HG03575 (cell line): ENCODE results near the gene EMP1.
A peak's percentile ranks its signal among the peaks of the same experiment; 100 is the strongest.

Source experiments
- ATAC-seq: cut with Tn5 transposase; IDR thresholded peaks from one replicate; pipeline ENCODE4 v1.9.1; 2021; ENCODE audit not compliant: unreplicated experiment, insufficient number of reproducible peaks, low FRiP score; ENCODE audit errors: extremely low read depth

EMP1 gene

DNA sequence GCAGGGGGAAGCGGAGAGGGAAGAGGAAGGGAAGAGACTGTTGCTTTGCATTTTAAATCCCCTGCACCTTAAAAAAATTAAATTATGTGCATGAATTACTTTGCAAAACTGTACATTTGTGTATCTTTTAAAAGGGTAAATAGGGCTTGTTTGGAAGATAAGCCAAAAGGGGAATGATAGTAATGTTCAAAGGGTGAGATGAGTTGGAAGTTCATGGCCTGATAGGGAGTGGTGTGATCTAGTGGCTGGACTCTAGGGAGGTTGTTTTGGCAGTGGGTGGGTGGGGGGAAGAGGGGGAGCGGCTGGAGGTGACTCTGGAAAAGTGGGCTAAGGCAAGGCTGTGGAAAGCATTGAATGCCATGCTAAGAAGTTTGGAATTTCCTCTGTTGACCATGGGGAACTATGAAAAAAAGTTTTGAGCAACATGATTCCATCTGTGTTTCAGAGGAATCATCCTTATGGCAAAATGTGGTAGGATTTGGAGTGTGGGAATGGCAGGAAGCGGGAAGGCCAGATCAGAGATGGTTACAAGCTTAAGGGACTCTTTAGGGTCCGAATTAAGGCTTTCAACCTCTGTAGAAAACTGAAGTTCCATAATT, 25.5 kb upstream of the EMP1 start:
- no peak for ATAC-seq

DNA sequence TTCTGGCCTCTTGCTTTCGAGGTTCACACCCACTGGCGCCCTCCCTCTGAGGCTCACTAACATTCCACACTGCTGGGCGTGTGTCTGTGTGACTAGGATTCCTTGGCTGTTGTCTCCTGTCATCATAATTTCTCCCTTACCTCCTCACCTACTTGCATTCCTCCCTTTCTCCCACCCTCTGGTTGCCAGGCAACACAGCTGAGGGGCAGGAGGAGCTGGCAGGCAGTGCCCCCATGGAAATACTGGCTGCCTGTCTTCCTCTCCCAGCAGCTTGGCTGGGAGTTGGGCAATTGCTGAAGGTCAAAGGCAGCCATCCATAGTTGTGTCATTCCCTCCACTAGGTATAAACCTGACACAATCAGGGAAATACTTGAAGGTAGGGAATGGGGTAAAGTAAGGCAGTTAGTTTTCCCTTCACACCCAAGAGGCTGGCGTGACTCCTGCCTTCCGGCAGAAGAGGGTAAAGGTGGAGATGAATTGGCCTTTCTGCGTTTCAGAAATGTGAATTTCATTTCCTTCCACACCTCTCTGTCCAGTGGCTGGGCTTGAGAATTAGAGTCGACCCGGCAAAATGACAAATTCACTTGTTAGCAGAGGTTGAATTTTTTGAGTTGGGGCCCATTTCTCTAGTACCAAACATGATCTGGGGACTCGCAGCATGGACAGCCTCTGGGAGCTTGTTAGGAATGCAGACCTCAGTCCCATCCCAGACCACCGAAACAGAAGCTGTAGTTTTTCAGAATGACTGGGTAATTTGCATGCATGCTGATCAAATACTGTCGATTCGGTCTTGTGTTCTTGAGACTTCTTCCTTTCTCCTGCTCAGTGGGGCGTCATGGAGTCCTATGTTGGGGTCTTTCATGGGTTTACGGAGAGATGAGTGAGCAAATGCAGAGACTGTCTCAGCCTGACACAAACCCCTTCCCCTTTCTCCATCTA, 24.3 kb upstream of the EMP1 start:
- ATAC-seq = no peak

DNA sequence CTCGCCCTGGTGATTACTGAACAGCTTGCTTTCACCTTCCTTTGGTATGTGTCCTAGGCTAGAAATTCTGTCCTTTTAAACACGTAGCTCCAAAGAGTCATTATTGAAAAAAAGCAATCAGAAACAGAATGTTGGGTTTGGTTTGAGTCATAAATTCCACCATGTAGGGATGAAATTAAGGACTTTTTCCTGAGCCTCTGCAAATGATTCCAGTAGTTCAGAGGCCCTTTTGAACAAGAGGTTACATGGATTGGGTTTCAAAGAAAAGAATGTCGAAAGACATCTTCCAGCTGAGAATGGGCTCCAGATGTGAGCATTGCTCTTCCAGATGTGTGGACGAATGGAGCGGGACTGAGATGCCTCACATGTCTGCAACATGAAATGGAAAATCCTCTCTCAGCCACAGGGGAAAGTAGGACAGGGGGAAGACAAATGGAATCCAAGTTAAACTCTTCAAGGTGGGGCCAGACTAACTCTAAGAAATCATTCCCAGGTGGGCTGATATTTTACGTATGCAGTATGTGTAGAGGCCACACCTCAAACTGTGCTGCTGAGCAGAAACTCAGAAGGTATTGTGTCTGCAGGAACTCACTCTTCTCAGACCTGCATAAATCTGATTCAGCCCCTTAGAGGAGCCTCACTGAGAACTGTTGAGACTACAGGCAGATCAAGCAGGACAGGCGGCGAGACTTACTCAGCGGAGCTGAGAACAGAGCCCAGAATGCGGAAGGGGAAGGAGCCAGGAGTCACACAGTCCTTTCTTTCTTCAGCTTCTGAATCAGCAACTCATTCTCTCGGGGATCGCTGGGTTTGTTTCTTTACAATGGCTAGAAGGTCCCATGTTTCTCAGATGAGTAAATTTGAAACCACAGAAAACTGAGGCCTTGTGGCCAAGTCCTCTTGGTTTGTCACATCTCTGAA, 23.3 kb upstream of the EMP1 start:
- ATAC-seq = peak; percentile 93

DNA sequence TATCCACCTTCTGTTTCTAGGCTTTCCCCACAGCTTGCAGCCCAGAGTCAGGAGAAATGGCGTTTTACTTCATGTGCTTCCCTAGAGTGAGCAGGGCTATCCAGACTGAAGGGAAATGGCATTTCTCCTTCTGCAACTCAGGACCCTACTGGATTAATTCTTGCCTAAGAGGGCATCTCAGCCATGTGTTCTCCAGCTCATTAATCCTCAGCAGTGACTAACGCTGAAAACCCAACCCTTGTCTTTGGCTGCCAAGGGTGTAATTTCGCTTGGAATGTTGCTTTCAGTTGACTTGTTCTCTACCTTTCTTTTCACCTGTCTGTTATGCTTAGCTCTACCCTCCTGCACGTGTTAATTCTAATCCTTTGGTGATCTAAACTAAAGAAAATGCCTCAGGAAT, 21.0 kb upstream of the EMP1 start:
- ATAC-seq = no peak

DNA sequence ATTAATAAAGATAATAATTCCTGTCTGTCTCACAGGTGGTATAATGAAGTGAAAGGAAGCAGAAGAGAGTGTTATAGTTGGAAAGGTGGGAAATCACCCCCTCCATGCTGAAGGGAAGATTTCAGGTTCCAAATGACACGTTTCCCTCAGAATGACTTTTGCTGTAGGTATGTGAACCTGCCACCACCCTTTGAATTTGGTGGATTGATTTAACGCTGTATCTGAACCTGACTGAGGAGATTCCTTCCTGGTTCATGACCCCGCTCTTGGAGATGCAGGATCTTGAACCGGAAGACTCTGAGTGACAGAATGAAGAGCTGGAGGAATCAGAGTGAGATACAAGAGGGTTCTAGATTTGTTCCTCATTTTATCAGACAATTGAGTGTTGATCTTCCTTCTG, 20.3 kb upstream of the EMP1 start:
- no peak for ATAC-seq

DNA sequence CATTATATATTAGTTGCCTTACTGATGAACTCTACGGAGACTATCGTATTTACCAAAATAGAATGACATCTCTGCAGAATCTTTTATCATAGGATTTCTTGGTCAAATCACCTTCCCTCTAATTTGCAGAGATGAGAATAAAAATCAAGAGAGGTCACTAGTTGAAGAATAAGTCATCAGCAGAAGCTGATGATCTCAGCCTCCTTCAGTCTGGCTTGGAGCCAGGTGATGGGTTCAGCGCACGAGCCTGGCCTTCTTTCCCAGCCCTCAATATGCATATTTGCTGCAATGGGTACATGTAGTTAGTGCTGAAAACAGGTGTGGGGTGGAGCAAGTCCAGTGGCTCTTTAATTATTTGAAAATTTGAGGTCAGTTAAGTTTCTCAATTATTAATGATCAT, 19.2 kb upstream of the EMP1 start:
- ATAC-seq = no peak

DNA sequence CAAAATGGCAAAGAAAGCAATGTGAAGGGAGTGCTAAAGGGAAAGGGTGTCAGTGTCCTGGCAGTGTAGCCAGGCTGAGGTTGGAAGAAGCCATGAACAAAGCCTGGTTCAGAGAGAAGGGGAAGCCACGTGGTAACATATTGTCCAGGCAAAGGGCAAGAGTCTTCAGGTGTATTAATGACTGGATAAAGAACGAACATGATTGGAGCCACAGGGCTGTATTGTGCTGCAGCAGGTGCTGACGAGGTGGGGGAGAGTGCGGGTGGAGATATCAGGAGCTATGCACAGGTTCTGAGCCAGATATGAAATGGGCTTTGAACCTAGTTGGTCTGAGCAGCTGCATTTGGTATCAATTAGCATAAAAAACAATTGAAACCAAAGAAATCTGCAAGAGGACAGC, 18.6 kb upstream of the EMP1 start:
- ATAC-seq = no peak

DNA sequence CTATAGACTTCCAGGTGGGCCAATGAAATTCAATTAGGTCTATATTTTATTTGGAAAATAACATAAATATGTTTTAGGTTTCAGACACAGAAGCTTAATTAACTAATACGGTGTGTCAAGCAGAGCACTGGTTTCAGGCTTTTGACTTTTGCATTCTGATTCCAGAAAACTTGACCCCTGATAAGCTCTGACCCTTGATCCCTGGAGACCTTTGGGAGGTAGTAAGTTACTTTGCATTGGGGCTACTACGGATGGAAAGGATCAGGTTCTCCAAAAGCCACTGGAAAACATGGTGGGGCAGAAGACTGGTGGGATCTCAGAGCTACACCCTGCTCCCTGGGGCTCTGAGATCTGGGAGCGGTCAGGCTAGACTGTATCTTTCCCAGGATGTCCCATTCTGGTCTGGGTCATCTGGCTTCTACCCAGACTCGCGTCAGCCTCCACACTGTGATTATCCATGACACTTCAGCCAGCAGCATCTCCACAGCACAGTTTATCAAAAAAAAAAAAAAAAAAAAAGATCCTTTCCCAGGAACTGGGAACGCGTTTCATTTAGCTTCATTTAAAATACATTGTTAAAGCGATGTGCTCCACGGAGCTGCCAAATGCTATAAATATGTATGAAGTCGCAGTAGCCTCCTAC, 17.8 kb upstream of the EMP1 start:
- no peak for ATAC-seq

DNA sequence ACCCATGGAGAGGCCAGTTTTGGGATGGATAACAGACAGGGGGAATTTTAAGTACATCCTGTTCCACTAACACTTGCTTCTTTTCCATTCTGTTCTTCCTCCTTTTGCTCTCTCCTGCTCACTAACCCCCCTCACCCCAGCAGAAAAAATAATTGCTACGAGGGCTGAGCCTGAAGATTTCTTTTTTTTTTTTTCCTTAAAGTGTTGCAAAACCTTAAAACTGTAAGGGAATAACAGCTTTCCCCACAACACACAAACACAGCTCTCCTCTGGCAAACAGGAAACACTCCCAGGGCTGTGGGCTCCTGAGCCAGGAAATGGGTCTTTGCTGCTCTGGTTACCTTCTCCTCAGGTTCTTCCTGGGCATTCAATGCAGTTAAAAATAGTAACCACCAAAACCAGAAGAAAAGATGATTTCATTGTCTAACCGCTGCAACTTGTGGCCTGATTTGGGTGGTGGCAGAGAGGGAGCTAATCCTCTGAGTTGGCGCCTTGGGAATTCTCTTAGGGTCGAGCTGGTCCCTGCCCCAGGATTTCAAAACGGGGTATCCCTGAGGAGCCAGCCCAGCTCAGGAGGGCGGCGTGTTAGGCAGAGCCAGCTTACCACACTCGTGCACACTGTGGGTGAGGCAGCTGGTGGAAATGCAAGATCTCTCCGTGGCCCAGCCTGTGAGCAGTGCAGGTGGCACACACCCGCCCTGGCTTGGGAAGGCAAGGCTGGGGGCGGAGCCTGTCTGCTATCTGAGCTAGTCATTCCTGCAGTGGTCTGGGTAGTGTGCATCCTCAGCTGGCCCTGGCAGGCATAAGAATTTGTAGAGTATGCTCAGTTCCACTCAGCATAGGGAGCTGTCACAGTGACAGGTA, 17.1 kb upstream of the EMP1 start:
- ATAC-seq = no peak

DNA sequence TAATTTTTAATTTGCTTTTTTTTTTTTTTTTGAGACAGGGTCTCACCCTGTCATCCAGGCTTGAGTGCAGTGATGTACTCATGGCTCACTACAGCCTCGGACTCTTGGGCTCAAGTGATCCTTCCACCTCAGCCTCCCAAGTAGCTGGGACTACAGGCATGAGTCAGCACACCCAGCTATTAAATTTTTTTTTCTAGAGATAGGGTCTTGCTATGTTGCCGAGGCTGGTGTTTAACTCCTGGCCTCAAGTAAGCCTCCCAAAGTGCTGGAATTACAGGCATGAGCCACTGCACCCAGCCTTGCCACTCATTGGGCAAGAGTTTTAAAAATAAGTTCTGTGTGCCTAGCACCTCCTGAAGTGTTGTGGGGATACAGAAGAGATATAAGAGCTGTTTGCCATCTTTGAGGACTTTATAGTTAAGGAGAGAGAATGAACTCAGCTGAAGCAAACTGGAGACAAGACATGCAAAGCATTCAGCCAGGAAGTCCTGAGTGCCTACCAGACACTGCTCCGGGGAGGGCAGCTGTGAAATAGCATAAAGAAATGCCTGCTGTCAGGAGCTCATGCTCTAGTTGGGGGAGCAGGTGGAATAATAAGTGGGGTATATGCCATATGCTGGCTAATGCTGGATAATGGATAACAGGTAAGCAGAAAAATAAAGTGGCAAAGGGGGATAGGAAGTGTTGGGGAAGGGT, 15.0 kb upstream of the EMP1 start:
- no peak for ATAC-seq

DNA sequence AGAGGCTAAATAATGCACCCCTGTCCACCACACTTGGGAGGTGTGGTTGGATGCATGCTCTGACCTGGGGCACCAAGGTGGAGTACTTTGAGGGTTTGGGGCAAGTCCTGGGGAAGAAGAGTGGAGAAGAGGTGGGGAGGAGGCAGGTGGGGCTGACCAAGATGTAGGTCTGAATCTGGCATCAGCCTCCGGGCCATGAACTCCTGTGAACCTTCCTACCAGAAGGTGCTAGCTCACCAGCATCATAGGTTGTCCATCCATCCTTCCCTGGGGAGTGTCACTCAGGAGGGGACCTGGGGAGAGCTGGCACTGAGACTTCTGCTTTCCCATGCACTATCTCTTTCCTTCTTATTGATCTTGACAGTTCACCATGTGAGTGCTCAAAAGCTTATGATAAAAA, 13.6 kb upstream of the EMP1 start:
- ATAC-seq = no peak

DNA sequence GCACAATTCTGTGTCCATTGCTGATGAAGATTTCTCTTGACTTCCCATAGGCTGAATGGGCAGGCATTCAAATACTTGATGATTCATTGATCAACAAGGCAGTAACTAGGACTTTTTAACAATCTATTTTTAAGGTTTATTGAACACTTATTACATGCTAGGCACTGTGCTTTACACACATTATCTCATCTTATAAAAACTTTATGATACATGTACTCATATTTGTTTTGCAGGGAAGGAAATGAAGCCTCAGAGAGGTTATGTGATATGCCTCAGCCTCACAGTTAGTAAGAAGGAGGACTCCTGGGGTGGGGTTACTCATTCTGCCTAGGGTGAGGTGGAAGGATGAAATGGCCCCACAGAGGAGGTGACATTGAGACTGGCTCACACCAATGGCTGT, 12.9 kb upstream of the EMP1 start:
- ATAC-seq = no peak

DNA sequence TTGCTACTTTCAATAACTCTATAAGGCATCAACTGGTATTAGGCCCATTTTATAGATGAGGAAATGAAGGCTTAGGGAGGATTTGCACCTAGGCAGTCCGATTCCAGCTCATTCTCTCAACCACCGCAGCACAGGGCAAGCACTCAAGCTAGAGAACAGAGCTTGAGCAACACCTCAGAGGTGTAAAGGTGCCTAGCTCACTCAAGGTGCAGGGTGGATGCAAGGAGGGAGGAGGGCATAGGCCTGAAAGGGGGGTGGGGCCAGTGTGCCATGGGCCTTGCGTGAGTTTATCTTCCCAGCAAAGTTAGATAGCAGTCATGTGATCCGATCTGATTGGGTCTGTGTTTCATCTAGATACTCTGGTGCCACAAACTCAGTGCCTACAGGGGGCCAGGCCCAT, 10.2 kb upstream of the EMP1 start:
- no peak for ATAC-seq

DNA sequence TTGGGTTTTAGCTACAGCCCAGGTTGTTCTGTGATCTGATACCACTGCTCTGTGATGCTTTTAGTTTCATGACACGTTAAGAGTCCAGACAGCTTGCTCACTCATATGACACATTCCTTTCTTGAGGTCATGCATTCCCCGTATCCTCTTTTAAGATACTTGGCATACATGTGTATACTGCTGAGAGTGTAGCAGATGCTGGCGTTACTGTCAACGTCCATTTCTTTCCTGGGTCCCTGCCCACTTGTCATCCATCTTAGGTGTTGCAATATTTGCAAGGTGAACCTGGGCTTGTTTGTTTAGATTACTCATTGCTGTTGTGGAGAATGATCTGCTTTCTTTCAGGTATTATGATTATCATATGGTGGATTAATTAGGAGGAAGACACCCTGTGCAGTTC, 9.1 kb upstream of the EMP1 start:
- ATAC-seq = no peak

DNA sequence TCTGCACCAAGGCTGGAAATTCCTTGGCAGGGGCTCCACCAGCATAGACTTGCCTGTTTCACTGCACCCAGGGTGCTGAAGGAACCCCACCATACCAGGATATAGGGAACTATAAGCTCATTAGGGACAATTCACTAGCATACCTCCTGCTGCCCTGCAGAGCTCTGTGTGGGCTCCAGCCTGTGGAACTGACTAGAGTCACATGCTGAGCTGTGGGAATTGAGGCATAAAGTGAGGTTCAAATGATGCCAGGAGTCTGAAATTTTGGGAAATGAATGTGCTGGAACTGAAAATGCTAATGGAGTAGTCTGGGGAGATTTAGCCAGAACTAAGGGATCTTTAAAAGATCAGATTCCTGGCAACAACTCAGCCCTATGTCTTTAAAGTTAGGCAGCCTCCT, 7.3 kb upstream of the EMP1 start:
- no peak for ATAC-seq

DNA sequence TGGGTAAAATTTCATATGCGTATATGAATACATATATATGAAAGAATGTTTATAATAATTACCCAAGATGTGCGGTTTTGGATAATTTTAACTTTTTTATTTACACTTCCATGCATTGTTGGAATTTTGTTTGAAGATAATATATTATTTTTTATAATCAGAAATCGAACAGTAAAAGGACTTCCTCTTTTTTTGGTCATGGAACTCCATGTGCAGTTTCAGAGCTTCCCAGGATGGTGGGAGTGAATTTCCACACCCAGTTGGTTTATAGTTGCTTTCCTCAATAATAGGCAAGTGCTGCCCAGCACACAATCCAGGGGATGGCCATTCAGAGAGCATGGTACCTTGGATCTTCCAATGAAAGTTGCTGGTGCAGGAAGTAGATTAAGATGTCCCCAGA, 6.3 kb upstream of the EMP1 start:
- ATAC-seq = no peak

DNA sequence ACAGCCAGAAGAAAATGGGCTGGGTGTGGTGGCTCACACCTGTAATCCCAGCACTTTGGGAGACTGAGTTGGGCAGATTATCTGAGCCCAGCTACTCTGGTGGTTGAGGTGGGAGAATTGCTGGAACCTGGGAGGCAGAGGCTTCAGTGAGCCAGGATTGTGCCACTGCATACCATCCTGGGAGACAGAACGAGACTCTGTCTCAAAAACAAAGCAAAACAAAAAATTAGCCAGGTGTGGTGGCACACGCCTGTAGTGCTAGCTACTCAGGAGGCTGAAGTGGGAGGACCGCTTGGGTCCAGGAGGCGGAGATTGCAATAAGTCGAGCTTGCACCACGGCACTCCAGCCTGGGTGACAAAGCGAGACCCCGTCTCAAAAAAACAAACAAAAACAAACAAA, 3.8 kb upstream of the EMP1 start:
- ATAC-seq = no peak
